Keratinocyte (primary cell): ENCODE results near the gene TRIM28. TPM values are rescaled to one million over a fixed set of nuclear protein-coding genes. Genes with fewer than 3 reads are reported as not detected.

Experiments used
- DNase-seq: peaks from one replicate; pipeline ENCODE4 v3.0.0-alpha.2; 2011; ENCODE audit warnings: low read depth, missing footprints, low spot score
- FAIRE-seq: peaks from 2 replicates; lab custom pipeline; 2011; peaks lifted over from hg19 to GRCh38; lab: Jason Lieb, UNC
- H2AFZ ChIP-seq: 2 replicates; pipeline ENCODE4 v1.6.0; 2012; ENCODE audit warnings: low read length, control low read depth, inconsistent platforms; ENCODE audit not compliant: control insufficient read depth
- H3K27ac ChIP-seq: 2 replicates; pipeline ENCODE4 v1.5.1; 2011; ENCODE audit warnings: low read length; ENCODE audit not compliant: control insufficient read depth, insufficient read depth
- H3K27me3 ChIP-seq: 3 replicates; pipeline ENCODE4 v1.6.0; 2011; ENCODE audit warnings: low read length; ENCODE audit not compliant: control insufficient read depth, insufficient read depth; ENCODE audit errors: extremely low read depth
- H3K36me3 ChIP-seq, 2 experiments: 2 replicates in 1 of 2; 3 replicates in 1 of 2; pipeline ENCODE4 v1.5.1; 2011; ENCODE audit warnings: low read length in 2 of 2, mild to moderate bottlenecking in 1 of 2; ENCODE audit not compliant: control insufficient read depth in 2 of 2, insufficient read depth in 2 of 2; ENCODE audit errors: extremely low read depth in 1 of 2
- H3K4me1 ChIP-seq: 3 replicates; pipeline ENCODE4 v1.5.1; 2011; ENCODE audit warnings: low read length; ENCODE audit not compliant: control insufficient read depth, insufficient read depth; ENCODE audit errors: extremely low read depth
- H3K4me2 ChIP-seq: 3 replicates; pipeline ENCODE4 v1.6.0; 2011; ENCODE audit warnings: low read depth, low read length; ENCODE audit not compliant: control insufficient read depth, insufficient read depth; ENCODE audit errors: extremely low read depth
- H3K4me3 ChIP-seq, 3 experiments: fragments of 200-600 bp in 1 of 3; sonication (generic) in 1 of 3; 2 replicates in 2 of 3; 3 replicates in 1 of 3; pipeline ENCODE4 v1.5.1; 2011 to 2016; ENCODE audit warnings: low read length in 3 of 3, mild to moderate bottlenecking in 3 of 3, control low read depth in 2 of 3, inconsistent platforms in 1 of 3, low read depth in 1 of 3, mixed read lengths in 1 of 3, mixed run types in 1 of 3, moderate library complexity in 1 of 3; ENCODE audit not compliant: control insufficient read depth in 2 of 3, insufficient read depth in 2 of 3; ENCODE audit errors: extremely low read depth in 1 of 3
- H3K79me2 ChIP-seq: 2 replicates; pipeline ENCODE4 v1.6.0; 2012; ENCODE audit warnings: low read length; ENCODE audit not compliant: control insufficient read depth, insufficient read depth
- H3K9ac ChIP-seq: 3 replicates; pipeline ENCODE4 v1.6.0; 2011; ENCODE audit warnings: low read length; ENCODE audit not compliant: control insufficient read depth, insufficient read depth; ENCODE audit errors: extremely low read depth
- H3K9me1 ChIP-seq: 3 replicates; pipeline ENCODE4 v1.6.0; 2011; ENCODE audit warnings: low read length; ENCODE audit not compliant: control insufficient read depth, insufficient read depth; ENCODE audit errors: extremely low read depth
- H3K9me3 ChIP-seq: 2 replicates; pipeline ENCODE4 v1.5.1; 2012; ENCODE audit warnings: low read depth, low read length; ENCODE audit not compliant: control insufficient read depth
- H4K20me1 ChIP-seq: 3 replicates; pipeline ENCODE4 v1.6.0; 2011; ENCODE audit warnings: low read length; ENCODE audit not compliant: control insufficient read depth, insufficient read depth; ENCODE audit errors: extremely low read depth
- CTCF ChIP-seq, 3 experiments: IDR thresholded peaks in 1 of 3; conservative IDR thresholded peaks in 1 of 3; optimal IDR thresholded peaks in 1 of 3; 2 replicates in 2 of 3; 3 replicates in 1 of 3; pipeline versions ENCODE3 to v1.5.1; 2011; ENCODE audit warnings: low read length in 3 of 3, mild to moderate bottlenecking in 3 of 3, moderate library complexity in 2 of 3, control low read depth in 1 of 3, inconsistent platforms in 1 of 3; ENCODE audit not compliant: insufficient read depth in 2 of 3; ENCODE audit errors: extremely low read depth in 1 of 3
- EZH2 ChIP-seq: IDR thresholded peaks from one replicate; pipeline ENCODE4 v1.6.1; 2012; ENCODE audit warnings: inconsistent platforms, mild to moderate bottlenecking, low read length, moderate library complexity
- dilution Hi-C: fragments of 300-500 bp; cut with MboI; formaldehyde crosslinking; loops from one replicate; pipeline ENCODE4 v1.7.0; 2020; ENCODE audit warnings: low sequenced_read_pairs; ENCODE audit not compliant: extremely low pct_ligation_motif_present
- polyA plus RNA-seq, 5 experiments: library from polyadenylated mRNA; depleted of rRNA in 3 of 5; stranded (reverse) in 3 of 5; stranded (forward) in 1 of 5; unstranded in 1 of 5; fragments of >200 nt; gene quantifications; 1 replicate in 1 of 5; 2 replicates in 3 of 5; 3 replicates in 1 of 5; pipeline versions ENCODE4 v1.2.1 to v1.2.3, GENCODE V29; 2011 to 2012; ENCODE audit warnings: missing spikeins in 2 of 5, low read depth in 1 of 5, low replicate concordance in 1 of 5

The TRIM28 gene
- polyA plus RNA-seq, 1 donor (not counting 4 experiments of a cell fraction or from before 2014, with no cell fraction given) = 290 TPM

GRCh38 chr19:58519355-58520256 lies 24.3 kb upstream of the TRIM28 start, which contains the start of gene ZBTB45:
Gene ZBTB45, minus strand, starts transcription at chr19:58519810. Its CDS starts 2,137 bp downstream, at chr19:58517673.
- peak within 1 kb of the TSS; percentile 94 for H3K4me2 ChIP-seq
- H4K20me1 ChIP-seq = no peaks in the 10 kb centered on the region
- FAIRE-seq (peak; percentile 41), DNase-seq (peak; percentile 83)
- H3K4me1 ChIP-seq = peaks cover 16% of the 10 kb centered on the region
- H3K27me3 ChIP-seq = no peaks in the 10 kb centered on the region
- dilution Hi-C loops = no loop called here
- peak within 1 kb of the TSS; percentile 91 for H3K9ac ChIP-seq
- H3K36me3 ChIP-seq = peaks cover 5 to 12% of the 10 kb centered on the region in 2 experiments
- peak within 1 kb of the TSS; percentile 93 for H2AFZ ChIP-seq
- H3K9me1 ChIP-seq = no peaks in the 10 kb centered on the region
- H3K9me3 ChIP-seq = no peaks in the 10 kb centered on the region
- peak within 1 kb of the TSS; percentile 85 for H3K27ac ChIP-seq
- peak within 1 kb of the TSS; percentile 74 to 87 (median 85) for H3K4me3 ChIP-seq
- no peak for TF ChIP-seq EZH2
- TF ChIP-seq CTCF (optimal IDR thresholded peaks at IDR 0.05 in 1 of 3, IDR thresholded peaks at IDR 0.05 in 1 of 3, conservative IDR thresholded peaks at IDR 0.05 in 1 of 3; ENCODE audit: extremely low read depth in 1 of 3, insufficient read depth in 2 of 3, low read length in 3 of 3) = peak; percentile 66 to 92 (median 86)
- peaks cover 43% of the 10 kb centered on the region for H3K79me2 ChIP-seq

GRCh38 chr19:58520257-58520599 lies 23.6 kb upstream of the TRIM28 start:
- Histone ChIP-seq H3K9ac (peak overlapping the region; percentile 91), H3K27me3 (no peaks in the 10 kb centered on the region), H3K4me1 (peaks cover 13% of the 10 kb centered on the region), H2AFZ (peak overlapping the region; percentile 93), H3K9me3 (no peaks in the 10 kb centered on the region), H3K27ac (peak overlapping the region; percentile 85), H3K9me1 (no peaks in the 10 kb centered on the region), H4K20me1 (no peaks in the 10 kb centered on the region), H3K79me2 (peaks cover 39% of the 10 kb centered on the region), H3K4me2 (peak overlapping the region; percentile 92), H3K36me3 (peaks cover 5 to 12% of the 10 kb centered on the region in 2 experiments), H3K4me3 (peak overlapping the region; percentile 74 to 87 (median 85))
- DNase-seq = no peak
- TF ChIP-seq EZH2 (no peak), CTCF (optimal IDR thresholded peaks at IDR 0.05 in 1 of 3, IDR thresholded peaks at IDR 0.05 in 1 of 3, conservative IDR thresholded peaks at IDR 0.05 in 1 of 3; ENCODE audit: extremely low read depth in 1 of 3, insufficient read depth in 2 of 3, low read length in 3 of 3) (no peak)
- dilution Hi-C loops = no loop called here
- FAIRE-seq = no peak
